Fibroblast of skin of left quadriceps (primary cell): Measurements from ENCODE around the gene POLE4.

Source experiments
- DNase-seq, 2 experiments: peaks; one replicate each; pipeline ENCODE4 v3.0.0-alpha.2; 2013; ENCODE audit warnings: low read depth in 2 of 2

Gene POLE4

DNA sequence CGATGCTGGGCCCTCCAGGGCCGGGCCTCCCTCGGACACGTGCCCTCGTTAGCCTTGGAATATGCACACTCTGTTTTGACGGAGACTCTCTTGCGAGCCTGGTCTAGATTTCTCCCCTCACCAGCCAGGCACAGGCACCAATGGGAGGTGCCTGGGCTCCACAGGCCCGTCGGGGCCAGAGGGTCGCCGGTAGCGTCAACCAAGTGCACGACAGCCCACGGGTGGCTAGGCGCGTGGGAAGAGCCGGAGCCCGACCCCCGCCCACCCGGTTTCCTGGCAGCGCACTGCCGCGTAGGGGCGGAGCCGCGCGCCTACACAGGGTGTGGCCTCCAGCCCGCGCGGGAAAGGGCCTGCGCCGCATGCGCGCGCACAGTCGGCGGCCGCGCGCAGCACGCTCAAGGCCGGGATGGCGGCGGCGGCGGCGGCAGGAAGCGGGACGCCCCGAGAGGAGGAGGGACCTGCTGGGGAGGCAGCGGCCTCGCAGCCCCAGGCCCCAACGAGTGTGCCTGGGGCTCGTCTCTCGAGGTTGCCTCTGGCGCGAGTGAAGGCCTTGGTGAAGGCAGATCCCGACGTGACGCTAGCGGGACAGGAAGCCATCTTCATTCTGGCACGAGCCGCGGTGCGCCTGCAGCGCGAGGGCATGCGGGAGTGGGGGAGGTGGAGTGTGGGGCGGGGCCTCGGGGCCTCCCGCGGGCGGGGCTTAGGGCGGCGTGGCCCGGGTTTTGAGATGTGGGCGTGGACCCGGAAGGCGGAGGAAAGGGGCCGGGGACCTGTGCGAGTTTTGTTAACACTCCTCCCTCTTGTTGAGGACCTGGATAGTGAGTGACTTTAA lies at the start of gene POLE4:
TSS of gene POLE4 (plus strand) at position 370 of the 832 bp plus-strand sequence. CDS start at position 407, 37 bp downstream.
- peak; percentile 75 to 77 for DNase-seq

DNA sequence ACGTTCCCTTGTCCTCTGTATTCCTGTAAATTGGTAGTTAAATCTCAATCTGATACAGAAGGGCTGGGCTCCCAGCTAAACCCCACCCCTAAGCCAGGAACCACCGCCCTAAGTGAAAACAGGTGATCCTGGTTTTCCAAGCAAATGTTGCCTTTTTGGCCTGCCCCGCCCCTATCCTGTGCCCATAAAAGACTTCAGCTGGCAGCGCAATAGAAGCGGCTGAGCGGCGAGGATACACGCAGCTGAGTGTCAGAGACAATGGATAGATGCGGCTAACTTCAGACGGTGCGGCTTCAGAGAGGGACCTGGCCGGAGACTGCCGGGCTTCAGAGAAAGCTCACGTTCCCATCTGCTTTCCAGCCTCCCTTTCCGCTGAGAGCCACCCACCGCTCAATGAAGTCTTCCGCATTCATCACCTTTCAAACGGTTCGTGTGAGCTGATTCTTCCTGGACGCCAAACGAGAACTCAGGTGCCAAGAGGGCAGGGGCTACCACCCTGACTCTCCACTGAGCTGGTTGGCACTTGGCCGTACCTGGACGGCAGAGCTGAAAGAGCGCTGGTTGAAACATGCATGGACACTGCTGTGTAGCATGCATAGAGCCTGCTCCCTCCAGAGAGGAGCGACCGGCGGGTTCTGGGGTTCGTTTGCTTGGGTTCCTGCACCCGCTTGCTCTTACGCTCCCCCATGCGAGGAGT lies 49.5 kb upstream of the POLE4 start:
- no peak for DNase-seq

GRCh38 chr2:74910245-74910644 lies 48.2 kb upstream of the POLE4 start:
- DNase-seq = no peak

DNA sequence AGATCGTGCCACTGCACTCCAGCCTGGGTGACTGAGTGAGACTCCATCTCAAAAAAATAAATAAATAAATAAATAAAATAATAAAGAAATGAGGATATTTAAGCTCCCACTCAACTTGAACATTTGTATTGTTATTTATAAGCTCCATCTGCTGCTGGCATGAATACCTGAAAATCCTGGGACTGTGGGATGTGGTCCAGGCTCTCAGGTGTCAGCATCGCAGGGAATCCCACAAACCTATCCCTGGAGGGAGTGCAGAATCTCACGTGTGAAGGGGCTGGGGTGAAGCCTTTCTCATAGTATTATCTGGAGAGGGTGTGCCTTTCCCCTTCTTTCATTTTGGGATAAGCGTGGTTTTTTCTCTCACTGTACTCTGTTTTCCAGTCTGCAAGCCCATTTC lies 47.4 kb upstream of the POLE4 start:
- no peak for DNase-seq

DNA sequence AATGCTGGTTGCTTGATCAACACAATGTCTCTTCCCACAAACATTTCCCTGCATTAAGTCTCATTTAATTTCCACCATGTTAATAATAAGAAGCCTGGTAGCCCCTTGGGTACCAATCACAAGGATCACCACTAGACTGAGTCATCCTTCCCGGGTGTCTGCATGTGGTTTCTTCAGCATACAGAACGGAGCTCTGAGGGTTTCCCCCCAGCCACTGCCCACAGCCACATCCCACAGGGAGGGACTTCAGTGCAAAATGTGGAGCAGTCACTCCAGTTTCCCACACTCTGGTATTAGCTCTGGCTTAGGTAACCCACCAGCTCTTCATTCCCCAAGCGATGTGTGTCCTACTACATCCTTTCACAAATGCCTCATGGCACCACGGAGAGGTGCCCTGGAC lies 42.7 kb upstream of the POLE4 start:
- DNase-seq = no peak

GRCh38 chr2:74916394-74916793 lies 42.0 kb upstream of the POLE4 start:
- no peak for DNase-seq

DNA sequence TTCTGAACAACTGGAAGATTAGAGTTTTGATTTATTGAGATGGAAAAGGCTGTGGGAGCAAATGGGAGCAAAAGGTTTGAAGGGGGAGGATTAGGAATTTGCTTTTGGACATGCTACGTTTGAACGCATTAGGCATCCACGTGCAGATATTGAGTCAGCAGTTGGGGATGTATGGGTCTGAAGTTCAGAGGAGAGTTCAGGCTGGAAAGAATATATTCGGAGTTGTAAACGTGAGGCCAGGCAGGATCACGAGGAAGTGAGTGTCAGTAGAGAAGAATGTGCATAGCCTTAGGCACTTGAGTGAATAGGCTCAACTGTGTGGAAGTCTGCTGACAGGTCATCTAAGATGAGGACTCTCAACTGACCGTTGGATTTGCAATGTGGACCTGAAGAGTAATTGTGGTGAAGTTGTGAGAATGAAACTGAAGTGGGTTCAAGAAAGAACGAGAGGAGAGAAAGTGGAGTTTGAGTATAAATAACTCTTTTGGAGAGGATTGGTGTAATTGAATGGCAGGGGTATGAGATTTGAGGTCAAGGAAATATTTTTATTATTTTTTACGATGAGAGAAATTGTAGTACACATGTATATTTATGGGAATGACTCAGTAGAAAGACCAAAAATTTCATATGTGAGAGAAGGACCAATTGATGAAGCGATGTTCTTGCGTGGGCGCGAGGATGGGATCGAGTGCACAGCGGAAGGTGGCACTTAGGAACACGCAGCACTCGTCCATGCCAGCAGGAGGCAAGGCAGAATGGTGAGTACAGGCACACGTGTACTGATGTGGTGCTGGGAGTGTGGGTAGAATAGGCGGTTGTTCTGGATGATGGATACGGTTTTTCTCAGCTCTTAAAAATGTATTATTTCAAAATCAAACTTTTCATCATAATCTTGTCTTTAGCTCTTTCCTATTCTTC lies 40.5 kb upstream of the POLE4 start:
- no peak for DNase-seq

- peak in 1 of 2 experiments; percentile 27 for DNase-seq
Measured at GRCh38 chr2:74919827-74920226, 38.6 kb upstream of the POLE4 start.

- no peak for DNase-seq
Measured at GRCh38 chr2:74921236-74921736, 37.2 kb upstream of the POLE4 start.

- no peak for DNase-seq
Measured at GRCh38 chr2:74922592-74923227, 35.7 kb upstream of the POLE4 start.

- DNase-seq = no peak
Measured at GRCh38 chr2:74924463-74925265, 33.8 kb upstream of the POLE4 start.

DNA sequence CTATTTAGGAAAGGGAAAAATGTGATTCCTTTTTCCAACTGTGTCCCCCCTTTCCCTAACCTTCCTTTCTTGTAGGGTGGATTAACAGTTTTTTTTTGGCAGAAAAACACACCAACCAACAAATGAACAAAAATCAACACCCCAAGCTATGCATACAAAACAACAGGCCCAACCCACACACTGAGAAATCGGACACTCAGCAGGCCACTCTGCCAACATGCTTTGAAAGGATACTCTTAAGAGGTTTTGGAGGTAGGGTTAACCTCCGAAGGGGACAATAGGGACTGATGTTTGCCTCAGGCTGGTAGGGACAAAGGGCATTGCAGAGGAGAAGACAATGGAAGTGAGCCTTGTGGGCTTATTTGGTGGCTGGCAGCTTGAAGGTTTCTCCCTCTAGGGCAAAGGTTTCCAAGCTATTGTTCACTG lies 33.1 kb upstream of the POLE4 start:
- DNase-seq = no peak

DNA sequence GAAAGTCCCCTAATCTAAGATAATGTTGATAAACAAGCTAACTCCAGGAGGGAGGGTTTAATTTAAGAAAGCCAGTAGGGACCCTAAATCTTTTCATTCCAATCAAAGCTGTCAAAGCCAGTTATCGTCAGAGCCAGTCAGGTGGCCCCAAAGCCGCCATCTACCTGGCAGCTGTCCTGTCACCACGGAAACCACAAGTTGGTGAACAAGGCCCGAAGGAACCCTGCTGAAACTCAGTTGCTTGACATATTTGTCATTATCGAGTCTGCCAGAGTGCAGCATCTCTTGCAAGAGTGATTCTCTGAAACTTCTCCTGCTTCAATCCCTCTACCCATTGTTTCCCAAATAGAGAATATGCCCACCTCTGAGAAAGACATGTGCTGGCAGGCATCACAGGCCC lies 30.8 kb upstream of the POLE4 start:
- DNase-seq = no peak

DNA sequence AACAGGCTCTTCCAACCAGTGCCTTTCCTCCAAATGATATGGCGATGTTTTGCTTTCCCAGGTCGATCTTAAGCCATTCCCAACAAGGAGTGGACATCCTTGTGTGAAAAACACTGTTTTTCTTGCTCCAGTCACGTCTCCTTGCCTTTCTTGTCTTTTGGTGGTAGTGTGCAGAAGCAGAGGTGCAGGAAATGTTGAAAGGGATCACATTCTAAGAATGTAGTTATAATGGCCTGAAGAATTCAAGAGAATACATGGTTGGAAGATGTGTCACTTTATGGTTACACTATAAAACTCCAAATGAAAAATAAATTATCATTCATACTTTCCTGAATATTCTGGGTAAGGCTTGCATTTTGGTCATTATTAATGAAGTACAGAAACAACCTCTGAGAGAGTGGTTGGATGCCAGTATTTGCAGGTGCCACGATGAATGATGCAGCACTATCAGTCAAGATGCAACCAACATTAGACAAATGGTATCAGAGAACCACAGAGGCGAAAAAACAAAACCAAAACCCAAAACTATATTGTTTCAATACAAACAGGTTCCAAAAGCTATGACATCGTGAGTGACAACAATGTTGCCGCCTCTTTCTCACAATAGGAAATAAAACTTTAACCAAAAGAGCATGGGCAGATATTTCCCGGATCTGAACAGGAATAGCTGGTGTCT lies 27.5 kb upstream of the POLE4 start:
- DNase-seq = no peak

GRCh38 chr2:74931940-74932339 lies 26.5 kb upstream of the POLE4 start:
- DNase-seq = no peak

GRCh38 chr2:74935975-74936391 lies 22.5 kb upstream of the POLE4 start:
- DNase-seq = no peak

GRCh38 chr2:74937221-74937880 lies 21.1 kb upstream of the POLE4 start:
- no peak for DNase-seq

GRCh38 chr2:74938264-74938663 lies 20.2 kb upstream of the POLE4 start:
- DNase-seq = no peak
